ENCODE results near the gene SLC49A3.

The SLC49A3 gene

DNA sequence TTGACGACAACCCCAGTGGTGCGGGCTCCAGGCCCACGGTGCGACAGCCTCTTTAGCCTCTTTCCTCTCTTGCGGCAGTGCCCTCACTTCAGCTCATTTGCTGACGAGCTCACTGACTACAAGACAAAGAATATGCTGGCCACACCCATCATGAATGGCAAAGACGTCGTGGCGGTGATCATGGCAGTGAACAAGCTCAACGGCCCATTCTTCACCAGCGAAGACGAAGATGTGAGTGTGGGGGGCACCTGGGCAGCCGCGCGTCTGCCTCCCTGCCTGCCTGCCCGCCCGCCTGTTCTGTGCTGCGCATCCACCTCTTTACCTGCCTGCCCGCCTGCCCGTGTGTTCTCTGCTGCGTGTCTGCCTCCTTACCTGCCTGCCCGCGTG lies 54.4 kb downstream of the SLC49A3 start:
- no peak for DNase-seq (ENCODE audit: low read depth in 1 of 2, low spot score in 1 of 2)

DNA sequence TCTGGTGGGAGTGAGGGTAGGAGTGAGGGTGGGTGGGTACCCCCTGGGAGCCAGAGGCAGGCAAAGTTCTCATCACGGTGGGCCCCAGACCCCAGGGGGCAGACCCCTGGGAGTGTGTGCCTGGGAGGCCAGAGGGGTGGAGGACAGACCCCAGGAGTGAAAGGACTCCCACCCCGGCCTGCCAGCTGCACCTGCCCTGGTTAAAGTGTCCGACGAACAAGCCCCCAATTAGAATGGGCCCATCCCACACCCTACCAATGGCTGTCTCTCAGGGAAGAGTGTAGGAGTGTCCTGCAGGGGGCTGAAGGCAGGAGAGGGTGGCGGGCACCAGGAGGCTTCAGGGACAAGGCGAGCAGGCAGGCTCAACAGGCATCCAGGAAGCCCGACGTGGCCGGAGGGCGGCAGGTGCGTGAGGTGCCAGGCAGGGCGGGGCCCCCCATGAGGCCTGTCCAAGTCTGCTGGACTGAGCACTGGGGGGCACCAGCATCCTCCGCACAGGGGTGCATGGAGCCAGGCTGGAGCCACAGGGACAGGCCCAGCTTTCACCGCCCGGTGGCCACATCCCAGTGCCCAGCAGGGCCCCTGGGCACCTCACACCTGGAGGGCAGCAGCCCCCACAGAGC lies 54.9 kb downstream of the SLC49A3 start:
- DNase-seq (ENCODE audit: low read depth in 1 of 2, low spot score in 1 of 2): no peak

DNA sequence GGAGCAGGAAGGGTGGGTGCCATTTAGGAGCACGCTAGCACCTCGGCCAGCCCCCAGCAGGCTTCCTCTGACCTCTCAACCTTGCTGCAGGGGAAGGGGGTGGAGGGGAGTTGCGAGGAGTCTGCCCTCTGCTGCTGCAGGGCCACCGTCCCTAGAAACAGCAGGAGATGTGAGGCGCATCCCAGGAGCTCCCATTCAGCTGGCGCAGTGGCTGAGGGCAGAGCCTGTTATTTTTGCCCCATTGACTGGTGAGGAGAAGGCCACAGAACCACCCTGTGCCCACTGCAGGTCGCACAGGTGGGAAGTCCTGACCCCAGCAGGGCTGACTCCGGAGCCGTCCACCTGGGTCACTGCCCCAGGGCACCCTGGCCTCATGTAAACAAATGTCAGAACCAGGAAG lies 55.5 kb downstream of the SLC49A3 start:
- no peak for DNase-seq (ENCODE audit: low read depth in 1 of 2, low spot score in 1 of 2)

DNA sequence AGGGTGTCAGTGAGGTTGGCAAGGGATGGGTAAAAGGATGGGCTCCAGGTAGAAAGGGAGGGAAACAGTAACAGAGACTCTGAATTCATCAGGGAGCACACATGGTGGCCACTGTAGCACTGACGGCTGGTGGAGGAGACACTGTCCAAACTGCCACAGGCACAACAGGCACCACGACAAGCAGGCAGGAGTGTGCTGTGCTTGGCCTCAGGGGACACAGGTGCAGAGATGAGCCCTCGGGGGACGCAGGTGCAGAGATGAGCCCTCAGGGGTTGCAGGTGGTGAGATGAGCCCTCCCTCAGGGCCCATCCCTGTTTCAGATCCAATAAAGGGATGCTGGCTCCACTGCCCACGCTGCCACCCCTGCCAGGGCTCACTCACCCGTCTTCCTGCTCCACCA lies 56.0 kb downstream of the SLC49A3 start:
- DNase-seq (ENCODE audit: low read depth in 1 of 2, low spot score in 1 of 2): no peak

DNA sequence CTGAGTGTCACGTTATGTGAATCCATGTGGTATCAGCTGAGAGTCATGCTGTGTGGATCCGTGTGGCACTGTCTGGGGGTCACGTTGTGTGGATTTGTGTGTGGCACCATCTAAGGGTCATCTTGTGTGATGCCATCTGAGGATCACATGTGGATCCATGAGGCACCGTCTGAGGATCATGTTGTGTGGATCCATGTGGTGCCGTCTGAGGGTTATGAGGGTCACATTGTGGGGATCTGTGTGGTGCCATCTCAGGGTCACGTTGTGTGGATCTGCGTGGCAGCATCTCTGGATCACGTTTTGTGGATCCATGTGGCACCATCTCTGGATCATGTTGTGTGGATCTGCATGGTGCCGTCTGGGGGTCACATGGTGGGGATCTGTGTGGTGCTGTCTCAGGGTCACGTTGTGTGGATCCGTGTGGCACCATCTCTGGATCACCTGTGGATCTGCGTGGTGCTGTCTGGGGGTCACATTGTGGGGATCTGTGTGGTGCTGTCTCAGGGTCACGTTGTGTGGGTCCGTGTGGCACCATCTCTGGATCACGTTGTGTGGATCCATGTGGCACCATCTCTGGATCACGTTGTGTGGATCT lies 56.7 kb downstream of the SLC49A3 start:
- no peak for DNase-seq (ENCODE audit: low read depth in 1 of 2, low spot score in 1 of 2)
